Panc1 (cell line): ENCODE measurements around the gene CYP2W1.

ENCODE experiments used
- TF ChIP-seq, protein P1 (sequence below): fragments of 450-650 bp; IDR thresholded peaks from 2 replicates; pipeline ENCODE4 v1.5.1; 2017; ENCODE audit warnings: mild to moderate bottlenecking
- TF ChIP-seq, protein P2 (sequence below), 2 experiments: IDR thresholded peaks; 2 replicates each; pipeline ENCODE4 v1.6.1; 2011 to 2012; ENCODE audit warnings: low read depth in 2 of 2, control low read depth in 1 of 2, low read length in 1 of 2, mild to moderate bottlenecking in 1 of 2, moderate library complexity in 1 of 2; ENCODE audit not compliant: insufficient read depth in 1 of 2

DNA sequence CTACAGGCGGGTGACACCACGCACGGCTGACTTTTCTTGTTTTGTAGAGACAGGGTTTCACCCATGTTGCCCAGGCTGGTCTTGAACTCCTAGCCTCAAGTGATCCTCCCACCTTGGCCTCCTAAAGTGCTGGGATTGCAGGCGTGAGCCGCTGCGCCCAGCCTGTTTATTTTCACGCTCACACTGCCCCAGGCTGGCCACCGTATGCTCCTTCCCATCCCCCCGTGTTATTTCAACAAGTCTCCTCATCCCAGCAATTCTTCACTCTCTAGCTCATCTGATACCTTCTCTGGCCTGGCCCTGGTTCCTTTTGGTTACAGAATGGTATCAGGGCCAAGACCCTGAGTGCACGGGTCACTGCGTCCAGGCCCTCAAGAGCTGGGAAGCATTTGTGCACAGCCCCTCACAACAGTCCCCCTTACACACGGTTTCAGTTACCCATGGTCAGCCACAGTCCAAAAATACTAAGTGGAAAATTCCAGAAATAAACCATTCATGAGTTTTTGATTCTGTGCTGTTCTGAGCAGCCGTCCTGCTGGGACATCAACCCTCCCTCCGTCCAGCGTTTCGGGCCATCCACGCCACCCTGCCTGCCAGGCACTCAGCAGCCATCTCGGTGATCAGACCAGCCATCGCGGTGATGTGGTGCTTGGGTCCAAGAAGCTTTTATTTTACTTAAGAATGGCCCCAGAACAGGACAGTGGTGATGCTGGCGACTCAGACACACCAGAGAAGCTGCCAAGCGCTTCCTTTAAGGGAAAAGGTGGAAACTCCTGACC lies 16.5 kb upstream of the CYP2W1 start:
- TF ChIP-seq, protein P1, sequence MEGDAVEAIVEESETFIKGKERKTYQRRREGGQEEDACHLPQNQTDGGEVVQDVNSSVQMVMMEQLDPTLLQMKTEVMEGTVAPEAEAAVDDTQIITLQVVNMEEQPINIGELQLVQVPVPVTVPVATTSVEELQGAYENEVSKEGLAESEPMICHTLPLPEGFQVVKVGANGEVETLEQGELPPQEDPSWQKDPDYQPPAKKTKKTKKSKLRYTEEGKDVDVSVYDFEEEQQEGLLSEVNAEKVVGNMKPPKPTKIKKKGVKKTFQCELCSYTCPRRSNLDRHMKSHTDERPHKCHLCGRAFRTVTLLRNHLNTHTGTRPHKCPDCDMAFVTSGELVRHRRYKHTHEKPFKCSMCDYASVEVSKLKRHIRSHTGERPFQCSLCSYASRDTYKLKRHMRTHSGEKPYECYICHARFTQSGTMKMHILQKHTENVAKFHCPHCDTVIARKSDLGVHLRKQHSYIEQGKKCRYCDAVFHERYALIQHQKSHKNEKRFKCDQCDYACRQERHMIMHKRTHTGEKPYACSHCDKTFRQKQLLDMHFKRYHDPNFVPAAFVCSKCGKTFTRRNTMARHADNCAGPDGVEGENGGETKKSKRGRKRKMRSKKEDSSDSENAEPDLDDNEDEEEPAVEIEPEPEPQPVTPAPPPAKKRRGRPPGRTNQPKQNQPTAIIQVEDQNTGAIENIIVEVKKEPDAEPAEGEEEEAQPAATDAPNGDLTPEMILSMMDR: no peak
- TF ChIP-seq, protein P2, sequence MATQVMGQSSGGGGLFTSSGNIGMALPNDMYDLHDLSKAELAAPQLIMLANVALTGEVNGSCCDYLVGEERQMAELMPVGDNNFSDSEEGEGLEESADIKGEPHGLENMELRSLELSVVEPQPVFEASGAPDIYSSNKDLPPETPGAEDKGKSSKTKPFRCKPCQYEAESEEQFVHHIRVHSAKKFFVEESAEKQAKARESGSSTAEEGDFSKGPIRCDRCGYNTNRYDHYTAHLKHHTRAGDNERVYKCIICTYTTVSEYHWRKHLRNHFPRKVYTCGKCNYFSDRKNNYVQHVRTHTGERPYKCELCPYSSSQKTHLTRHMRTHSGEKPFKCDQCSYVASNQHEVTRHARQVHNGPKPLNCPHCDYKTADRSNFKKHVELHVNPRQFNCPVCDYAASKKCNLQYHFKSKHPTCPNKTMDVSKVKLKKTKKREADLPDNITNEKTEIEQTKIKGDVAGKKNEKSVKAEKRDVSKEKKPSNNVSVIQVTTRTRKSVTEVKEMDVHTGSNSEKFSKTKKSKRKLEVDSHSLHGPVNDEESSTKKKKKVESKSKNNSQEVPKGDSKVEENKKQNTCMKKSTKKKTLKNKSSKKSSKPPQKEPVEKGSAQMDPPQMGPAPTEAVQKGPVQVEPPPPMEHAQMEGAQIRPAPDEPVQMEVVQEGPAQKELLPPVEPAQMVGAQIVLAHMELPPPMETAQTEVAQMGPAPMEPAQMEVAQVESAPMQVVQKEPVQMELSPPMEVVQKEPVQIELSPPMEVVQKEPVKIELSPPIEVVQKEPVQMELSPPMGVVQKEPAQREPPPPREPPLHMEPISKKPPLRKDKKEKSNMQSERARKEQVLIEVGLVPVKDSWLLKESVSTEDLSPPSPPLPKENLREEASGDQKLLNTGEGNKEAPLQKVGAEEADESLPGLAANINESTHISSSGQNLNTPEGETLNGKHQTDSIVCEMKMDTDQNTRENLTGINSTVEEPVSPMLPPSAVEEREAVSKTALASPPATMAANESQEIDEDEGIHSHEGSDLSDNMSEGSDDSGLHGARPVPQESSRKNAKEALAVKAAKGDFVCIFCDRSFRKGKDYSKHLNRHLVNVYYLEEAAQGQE (IDR thresholded peaks at IDR 0.05; ENCODE audit: insufficient read depth in 1 of 2, low read depth in 2 of 2, low read length in 1 of 2): no peak
